IMR-90 (cell line): ENCODE measurements around the gene MAP3K19. TPM values are rescaled to one million over a fixed set of nuclear protein-coding genes. Genes with fewer than 3 reads are reported as not detected.

Experiments
- ATAC-seq: fragments of 200-7000 bp; cut with Tn5 transposase; 2 replicates; pipeline ENCODE4 v1.9.1; 2020; ENCODE audit warnings: low read depth, mild to moderate bottlenecking, moderate library complexity
- BruUV-seq: library from RNA; stranded (reverse); fragments of 400-500 nt; replicated peaks from 2 replicates; lab custom pipeline; 2021; lab: Mats Ljungman, UMichigan
- CTCF ChIA-PET: fragments of 300-600 bp; formaldehyde crosslinking; extraction: SDS; loops from one replicate; lab custom pipeline; 2021; ENCODE audit warnings: antibody characterized with exemption; lab: Yijun Ruan, JAX
- POLR2A ChIA-PET: fragments of 300-600 bp; sonication (Branson Sonifier 250); formaldehyde crosslinking; loops from one replicate; lab custom pipeline; 2022; ENCODE audit warnings: antibody characterized with exemption; ENCODE audit not compliant: unreplicated experiment; lab: Charles Lee
- DNase-seq: peaks from one replicate; pipeline ENCODE4 v3.0.0; 2013
- H2AFZ ChIP-seq: replicated peaks from 2 replicates; pipeline ENCODE3; 2013; ENCODE audit warnings: low read length, mild to moderate bottlenecking; ENCODE audit not compliant: poor library complexity
- H2AK5ac ChIP-seq: 2 replicates; pipeline ENCODE4 v1.6.1; 2013; ENCODE audit warnings: low read depth, low read length, inconsistent platforms
- H2AK9ac ChIP-seq: replicated peaks from 2 replicates; pipeline ENCODE3; 2013; ENCODE audit warnings: mild to moderate bottlenecking, low read depth, low read length, moderate library complexity; ENCODE audit not compliant: poor library complexity
- H2BK120ac ChIP-seq: 2 replicates; pipeline ENCODE4 v1.6.1; 2013; ENCODE audit warnings: low read depth, low read length, inconsistent platforms
- H2BK15ac ChIP-seq: 3 replicates; pipeline ENCODE4 v1.6.1; 2013; ENCODE audit warnings: low read depth, low read length, inconsistent platforms
- H2BK20ac ChIP-seq: 2 replicates; pipeline ENCODE4 v1.6.1; 2013; ENCODE audit warnings: low read depth, mild to moderate bottlenecking, inconsistent platforms, low read length, moderate library complexity
- H2BK5ac ChIP-seq: 2 replicates; pipeline ENCODE4 v1.6.1; 2013; ENCODE audit warnings: mild to moderate bottlenecking, low read depth, low read length, inconsistent platforms; ENCODE audit not compliant: poor library complexity, severe bottlenecking
- H3K14ac ChIP-seq: replicated peaks from 2 replicates; pipeline ENCODE4 v1.6.1; 2013; ENCODE audit warnings: low read depth, low read length, inconsistent platforms
- H3K18ac ChIP-seq: 2 replicates; pipeline ENCODE4 v1.6.1; 2013; ENCODE audit warnings: low read depth, low read length, control low read depth
- H3K23ac ChIP-seq: 2 replicates; pipeline ENCODE4 v1.6.1; 2013; ENCODE audit warnings: low read depth, low read length, inconsistent platforms
- H3K27ac ChIP-seq: 2 replicates; pipeline ENCODE4 v1.5.1; 2013; ENCODE audit warnings: mild to moderate bottlenecking, control low read depth, low read length; ENCODE audit not compliant: insufficient read depth
- H3K27me3 ChIP-seq: 2 replicates; pipeline ENCODE4 v1.6.1; 2013; ENCODE audit warnings: low read length; ENCODE audit not compliant: control insufficient read depth, insufficient read depth
- H3K36me3 ChIP-seq: 2 replicates; pipeline ENCODE4 v1.6.1; 2013; ENCODE audit warnings: low read length, mixed read lengths; ENCODE audit not compliant: control insufficient read depth, insufficient read depth
- H3K4ac ChIP-seq: 2 replicates; pipeline ENCODE4 v1.6.1; 2013; ENCODE audit warnings: low read depth, low read length, inconsistent platforms
- H3K4me1 ChIP-seq: 2 replicates; pipeline ENCODE4 v1.6.1; 2013; ENCODE audit warnings: low read length, mixed read lengths; ENCODE audit not compliant: control insufficient read depth, insufficient read depth
- H3K4me2 ChIP-seq: 2 replicates; pipeline ENCODE4 v1.6.1; 2013; ENCODE audit warnings: low read depth, mild to moderate bottlenecking, control low read depth, low read length, moderate library complexity
- H3K4me3 ChIP-seq: 2 replicates; pipeline ENCODE4 v1.5.1; 2013; ENCODE audit warnings: low read depth, mild to moderate bottlenecking, control low read depth, low read length, moderate library complexity; ENCODE audit not compliant: insufficient read depth
- H3K56ac ChIP-seq: 2 replicates; pipeline ENCODE4 v1.6.1; 2013; ENCODE audit warnings: low read length, inconsistent platforms; ENCODE audit not compliant: insufficient read depth; ENCODE audit errors: extremely low read depth
- H3K79me1 ChIP-seq, 2 experiments: 2 replicates each; pipeline ENCODE4 v1.6.1; 2013; ENCODE audit warnings: low read length in 2 of 2, inconsistent platforms in 1 of 2, low read depth in 1 of 2
- H3K9ac ChIP-seq: 2 replicates; pipeline ENCODE4 v1.6.1; 2013; ENCODE audit warnings: low read depth, low read length, control low read depth
- H3K9me1 ChIP-seq: 2 replicates; pipeline ENCODE4 v1.6.1; 2013; ENCODE audit warnings: low read length, inconsistent platforms; ENCODE audit not compliant: insufficient read depth
- H3K9me3 ChIP-seq: 2 replicates; pipeline ENCODE4 v1.6.1; 2013; ENCODE audit warnings: low read length; ENCODE audit not compliant: control insufficient read depth, insufficient read depth
- H4K20me1 ChIP-seq: 2 replicates; pipeline ENCODE4 v1.6.1; 2013; ENCODE audit warnings: low read length, inconsistent platforms; ENCODE audit not compliant: insufficient read depth
- H4K5ac ChIP-seq: 2 replicates; pipeline ENCODE4 v1.6.1; 2013; ENCODE audit warnings: mild to moderate bottlenecking, low read depth, low read length, control low read depth
- H4K8ac ChIP-seq, 2 experiments: 2 replicates each; pipeline ENCODE4 v1.6.1; 2013; ENCODE audit warnings: low read depth in 2 of 2, low read length in 2 of 2, control low read depth in 1 of 2, inconsistent platforms in 1 of 2
- H4K91ac ChIP-seq: 2 replicates; pipeline ENCODE4 v1.6.1; 2013; ENCODE audit warnings: low read depth, low read length, inconsistent platforms; ENCODE audit not compliant: insufficient read depth
- BHLHE40 ChIP-seq: fragments of 150-350 bp; IDR thresholded peaks from 2 replicates; pipeline ENCODE4 v1.6.1; 2016; ENCODE audit warnings: mild to moderate bottlenecking, low read depth, low read length
- CEBPB ChIP-seq: IDR thresholded peaks from 2 replicates; pipeline ENCODE4 v1.6.1; 2012; ENCODE audit warnings: low read depth, low read length, improper control_type of control experiment
- CHD1 ChIP-seq: IDR thresholded peaks from 2 replicates; pipeline ENCODE4 v1.6.1; 2012; ENCODE audit warnings: low read depth, low read length, improper control_type of control experiment
- FOS ChIP-seq: fragments of 150-350 bp; IDR thresholded peaks from 2 replicates; pipeline ENCODE4 v1.6.1; 2016; ENCODE audit warnings: low read depth, low read length
- MAFK ChIP-seq: IDR thresholded peaks from 2 replicates; pipeline ENCODE4 v1.6.1; 2012; ENCODE audit warnings: low read depth, low read length, improper control_type of control experiment
- MAZ ChIP-seq: IDR thresholded peaks from 2 replicates; pipeline ENCODE4 v1.6.1; 2012; ENCODE audit warnings: low read depth, mild to moderate bottlenecking, low read length, improper control_type of control experiment, moderate library complexity, borderline replicate concordance
- MXI1 ChIP-seq: IDR thresholded peaks from 2 replicates; pipeline ENCODE4 v1.6.1; 2012; ENCODE audit warnings: low read depth, mild to moderate bottlenecking, low read length, moderate library complexity, borderline replicate concordance
- NFE2L2 ChIP-seq: fragments of 150-350 bp; IDR thresholded peaks from 2 replicates; pipeline ENCODE4 v1.6.1; 2016; ENCODE audit warnings: low read depth, mild to moderate bottlenecking, low read length
- POLR2A ChIP-seq: IDR thresholded peaks from 2 replicates; pipeline ENCODE4 v1.6.1; 2012; ENCODE audit warnings: mild to moderate bottlenecking, low read depth, low read length
- RAD21 ChIP-seq: IDR thresholded peaks from 2 replicates; pipeline ENCODE4 v1.6.1; 2012; ENCODE audit warnings: low read length, improper control_type of control experiment
- RCOR1 ChIP-seq: IDR thresholded peaks from 2 replicates; pipeline ENCODE4 v1.6.1; 2012; ENCODE audit warnings: mild to moderate bottlenecking, low read length, improper control_type of control experiment; ENCODE audit not compliant: insufficient replicate concordance
- RFX5 ChIP-seq: IDR thresholded peaks from 2 replicates; pipeline ENCODE4 v1.8.0; 2012; ENCODE audit warnings: low read depth, mild to moderate bottlenecking, low read length, moderate library complexity
- WGBS, 2 experiments: methylation state at CpG; one replicate each; pipeline versions ENCODE4 v1.1.5 to v1.1.7; 2013; ENCODE audit warnings: missing lambda C conversion rate in 2 of 2; ENCODE audit not compliant: insufficient read length in 1 of 2; ENCODE audit errors: extremely low coverage in 2 of 2; 5-methylcytosine and 5-hydroxymethylcytosine counted together
- dilution Hi-C: fragments of 300-500 bp; cut with HindIII; formaldehyde crosslinking; loops from one replicate; pipeline ENCODE4 v1.14.3; 2018; ENCODE audit warnings: low sequenced_read_pairs; ENCODE audit not compliant: unreplicated experiment
- in situ Hi-C: fragments of 300-500 bp; cut with MboI; formaldehyde crosslinking; loops from 3 replicates; pipeline ENCODE4 v1.14.3; 2019; ENCODE audit warnings: low sequenced_read_pairs, inconsistent platforms, mixed read lengths
- intact Hi-C: fragments of 100-400 bp; cut with micrococcal nuclease; formaldehyde crosslinking; loops from 2 replicates; pipeline ENCODE4 v1.10.0; 2022
- polyA plus RNA-seq, 3 experiments: library from polyadenylated mRNA; depleted of rRNA; stranded (reverse); fragments of >200 nt; gene quantifications; 2 replicates each; pipeline ENCODE4 v1.2.3, GENCODE V29; 2012; ENCODE audit warnings: low replicate concordance in 1 of 3
- total RNA-seq: library from RNA; depleted of rRNA; stranded (reverse); fragments of >200 nt; gene quantifications from 2 replicates; pipeline ENCODE4 v1.2.3, GENCODE V29; 2012
- TF ChIP-seq, protein P1 (sequence below): fragments of 150-350 bp; IDR thresholded peaks from 2 replicates; pipeline ENCODE4 v1.6.1; 2017; ENCODE audit warnings: mild to moderate bottlenecking, antibody characterized with exemption, low read length, low read depth
- TF ChIP-seq, protein P2 (sequence below): fragments of 150-350 bp; IDR thresholded peaks from 2 replicates; pipeline ENCODE4 v1.6.1; 2016; ENCODE audit warnings: low read depth, mild to moderate bottlenecking, low read length, moderate library complexity, borderline replicate concordance

The MAP3K19 gene
- total and polyA plus RNA-seq, 2 of the 4 experiments (the other 2 are of a cell fraction): not detected

DNA sequence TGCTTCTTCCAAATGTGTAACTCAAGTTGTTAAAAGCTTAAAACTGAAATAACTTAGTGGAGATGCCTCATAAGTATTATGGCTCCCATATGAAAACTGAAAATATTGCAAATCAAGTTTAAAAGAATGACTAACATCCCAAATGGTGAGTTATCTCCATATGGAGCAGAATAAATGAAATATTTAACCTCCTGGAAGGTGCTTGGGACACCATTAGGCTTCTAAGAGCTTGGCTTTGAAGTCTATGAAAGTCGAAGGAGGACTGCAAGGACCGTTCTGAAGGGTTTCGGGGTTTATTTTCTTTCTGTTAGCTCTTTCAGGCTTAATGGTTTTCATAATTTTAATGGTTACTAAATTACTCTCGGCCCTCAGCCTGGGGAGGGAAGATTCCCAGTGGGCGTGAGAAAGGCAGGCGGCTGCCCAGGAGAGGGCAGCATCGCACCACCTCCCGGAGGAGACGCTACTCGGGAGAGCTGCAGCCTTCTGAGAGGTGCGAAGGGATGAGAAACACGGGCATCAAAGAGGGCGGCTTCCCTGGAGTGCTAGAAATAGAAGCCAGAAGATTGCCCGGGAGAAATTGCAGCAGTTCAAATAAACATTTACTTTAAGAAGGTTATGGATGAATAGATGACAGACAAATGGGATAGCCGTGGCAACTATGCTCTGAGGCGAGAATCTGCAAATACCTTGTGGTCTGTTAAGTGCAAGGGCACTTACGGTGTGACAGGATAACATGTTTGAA lies 43.1 kb downstream of the MAP3K19 start (continued):
- TF ChIP-seq MAFK: no peak

DNA sequence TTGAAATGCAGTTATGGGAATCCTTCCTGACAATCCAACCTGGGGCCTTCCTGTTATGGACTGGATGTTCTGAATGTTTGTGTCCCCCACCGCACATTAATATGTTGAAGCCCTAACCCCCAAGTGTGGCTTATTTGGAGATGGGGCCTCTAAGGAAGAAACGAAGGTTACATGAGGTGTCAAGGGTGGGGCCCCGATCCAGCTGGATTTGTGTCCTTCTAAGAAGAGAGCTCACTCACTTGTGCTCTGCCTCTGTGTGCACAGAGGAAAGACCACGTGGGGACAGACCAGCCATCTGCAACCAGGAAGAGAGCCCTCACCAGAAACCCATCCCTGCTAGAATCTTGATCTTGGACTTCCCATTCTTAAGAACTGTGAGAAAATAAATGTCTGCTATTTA lies 44.4 kb downstream of the MAP3K19 start:
- no peaks in the 10 kb centered on the region for H4K20me1 ChIP-seq
- ChIA-PET POLR2A (no interaction called here), CTCF (interaction anchor here (0.6 kb wide), 2 partner anchors 400 to 588 kb away, joined by 3 to 7 read pairs; no protein-coding TSS in a partner anchor)
- H3K14ac ChIP-seq: no peak overlapping the region
- no peak overlapping the region for H4K5ac ChIP-seq
- no peak overlapping the region for H3K23ac ChIP-seq
- dilution Hi-C loops: no loop called here
- DNase-seq (no peak), ATAC-seq (no peak)
- no peak overlapping the region for H3K56ac ChIP-seq
- H3K4me1 ChIP-seq: no peaks in the 10 kb centered on the region
- H3K9ac ChIP-seq: no peak overlapping the region
- no peaks in the 10 kb centered on the region for H3K9me3 ChIP-seq
- no peak overlapping the region for H3K18ac ChIP-seq
- intact Hi-C loops: loop anchor here (5.0 kb wide), 2 partner anchors 469 to 584 kb away; no protein-coding TSS in a partner anchor
- H3K79me1 ChIP-seq: no peaks in the 10 kb centered on the region
- WGBS, 2 experiments: no CpG with 5 or more reads among the region's 4 CpGs
- no peak overlapping the region for H3K4me2 ChIP-seq
- H3K9me1 ChIP-seq: no peaks in the 10 kb centered on the region
- H3K4ac ChIP-seq: no peak overlapping the region
- H2BK15ac ChIP-seq: no peak overlapping the region
- H2AK9ac ChIP-seq: no peak overlapping the region
- no peak overlapping the region for H3K27ac ChIP-seq
- BruUV-seq: no TSS peak
- H4K8ac ChIP-seq: no peak overlapping the region
- no peak for TF ChIP-seq RCOR1
- TF ChIP-seq RFX5: no peak
- no peak for TF ChIP-seq CEBPB
- no peak for TF ChIP-seq POLR2A
- TF ChIP-seq MXI1: no peak
- TF ChIP-seq FOS: no peak
- TF ChIP-seq BHLHE40: no peak
- TF ChIP-seq, protein P1, sequence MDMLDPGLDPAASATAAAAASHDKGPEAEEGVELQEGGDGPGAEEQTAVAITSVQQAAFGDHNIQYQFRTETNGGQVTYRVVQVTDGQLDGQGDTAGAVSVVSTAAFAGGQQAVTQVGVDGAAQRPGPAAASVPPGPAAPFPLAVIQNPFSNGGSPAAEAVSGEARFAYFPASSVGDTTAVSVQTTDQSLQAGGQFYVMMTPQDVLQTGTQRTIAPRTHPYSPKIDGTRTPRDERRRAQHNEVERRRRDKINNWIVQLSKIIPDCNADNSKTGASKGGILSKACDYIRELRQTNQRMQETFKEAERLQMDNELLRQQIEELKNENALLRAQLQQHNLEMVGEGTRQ: no peak
- TF ChIP-seq CHD1: no peak
- TF ChIP-seq NFE2L2: no peak
- no peak for TF ChIP-seq MAZ
- no peak for TF ChIP-seq RAD21
- TF ChIP-seq, protein P2, sequence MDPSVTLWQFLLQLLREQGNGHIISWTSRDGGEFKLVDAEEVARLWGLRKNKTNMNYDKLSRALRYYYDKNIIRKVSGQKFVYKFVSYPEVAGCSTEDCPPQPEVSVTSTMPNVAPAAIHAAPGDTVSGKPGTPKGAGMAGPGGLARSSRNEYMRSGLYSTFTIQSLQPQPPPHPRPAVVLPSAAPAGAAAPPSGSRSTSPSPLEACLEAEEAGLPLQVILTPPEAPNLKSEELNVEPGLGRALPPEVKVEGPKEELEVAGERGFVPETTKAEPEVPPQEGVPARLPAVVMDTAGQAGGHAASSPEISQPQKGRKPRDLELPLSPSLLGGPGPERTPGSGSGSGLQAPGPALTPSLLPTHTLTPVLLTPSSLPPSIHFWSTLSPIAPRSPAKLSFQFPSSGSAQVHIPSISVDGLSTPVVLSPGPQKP: no peak
- no peak for TF ChIP-seq MAFK
- in situ Hi-C loops: loop anchor here (10.0 kb wide), 1 partner anchor 602 kb away; no protein-coding TSS in a partner anchor
- no peaks in the 10 kb centered on the region for H3K36me3 ChIP-seq
- H2AFZ ChIP-seq: no peak overlapping the region
- H2AK5ac ChIP-seq: no peak overlapping the region
- no peak overlapping the region for H2BK5ac ChIP-seq
- peaks cover 24% of the 10 kb centered on the region for H3K27me3 ChIP-seq
- no peak overlapping the region for H3K4me3 ChIP-seq
- no peak overlapping the region for H4K91ac ChIP-seq
- H2BK120ac ChIP-seq: no peak overlapping the region
- no peak overlapping the region for H2BK20ac ChIP-seq
